NCI-H2171 treated with DMSO at 0.1 percent for 48 hours (cell line): ENCODE data around the gene ZBTB7C.

Source experiments
- DNase-seq: peaks from one replicate; lab custom pipeline; 2025; lab: John Stamatoyannopoulos, UW

The ZBTB7C gene

DNA sequence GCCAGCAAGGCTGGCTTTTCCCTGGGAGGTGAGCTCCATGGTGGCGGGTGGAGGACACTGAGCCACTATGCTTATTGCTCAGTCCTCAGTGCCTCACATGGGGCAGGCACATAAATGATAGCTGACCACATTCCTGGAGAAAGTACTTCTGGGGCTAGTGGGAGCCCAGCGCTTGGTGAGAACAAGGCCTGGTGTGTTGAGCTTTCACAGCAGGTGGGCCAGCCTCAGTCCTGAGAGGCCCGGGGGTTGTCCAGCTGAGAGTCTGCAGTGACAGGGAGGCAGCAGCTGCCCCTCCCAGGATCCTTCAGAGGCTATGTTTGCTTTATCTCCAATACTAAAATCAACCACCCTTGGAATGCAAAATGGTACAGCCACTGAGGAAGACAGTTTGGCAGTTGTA lies 217.7 kb downstream of the ZBTB7C start:
- DNase-seq, result no peak

DNA sequence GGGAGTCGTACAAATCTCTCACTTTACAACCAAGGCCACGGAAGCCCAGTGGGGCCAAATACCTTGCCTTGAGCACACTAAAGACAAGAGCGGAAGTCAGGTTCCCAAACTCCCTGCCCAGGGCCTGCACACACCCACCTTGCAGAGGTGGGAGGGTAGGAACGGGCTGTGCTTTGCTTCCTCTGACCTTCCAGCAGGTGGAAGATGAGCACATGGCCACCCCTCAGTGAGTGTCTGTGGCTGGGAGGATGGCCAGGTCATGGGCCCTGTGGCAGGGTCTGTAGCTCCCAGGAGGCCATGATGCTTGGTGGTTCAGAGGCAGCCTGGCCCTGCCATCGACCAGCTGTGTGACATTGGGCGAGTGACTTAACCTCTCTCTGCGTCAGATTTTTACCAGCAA lies 218.2 kb downstream of the ZBTB7C start:
- no peak for DNase-seq

DNA sequence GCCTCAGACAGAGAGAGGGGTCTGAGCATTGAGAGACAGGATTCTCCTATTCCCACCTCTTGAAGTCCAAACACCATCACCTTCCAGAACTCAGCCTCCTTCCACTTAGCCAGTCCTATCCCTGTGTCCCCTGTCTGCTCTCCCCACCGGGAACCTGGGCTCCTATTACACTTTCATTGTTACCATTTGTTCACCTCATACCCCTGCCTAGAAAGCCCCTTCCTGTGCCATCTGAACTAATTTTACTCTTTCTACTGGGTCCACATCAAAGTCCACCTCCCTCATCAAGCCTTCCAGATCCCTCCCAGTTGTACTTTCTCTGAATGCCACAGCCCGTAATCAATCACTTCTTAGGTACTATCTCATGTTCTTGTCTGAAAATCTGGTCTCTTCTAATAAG lies 220.6 kb downstream of the ZBTB7C start:
- DNase-seq, result no peak

DNA sequence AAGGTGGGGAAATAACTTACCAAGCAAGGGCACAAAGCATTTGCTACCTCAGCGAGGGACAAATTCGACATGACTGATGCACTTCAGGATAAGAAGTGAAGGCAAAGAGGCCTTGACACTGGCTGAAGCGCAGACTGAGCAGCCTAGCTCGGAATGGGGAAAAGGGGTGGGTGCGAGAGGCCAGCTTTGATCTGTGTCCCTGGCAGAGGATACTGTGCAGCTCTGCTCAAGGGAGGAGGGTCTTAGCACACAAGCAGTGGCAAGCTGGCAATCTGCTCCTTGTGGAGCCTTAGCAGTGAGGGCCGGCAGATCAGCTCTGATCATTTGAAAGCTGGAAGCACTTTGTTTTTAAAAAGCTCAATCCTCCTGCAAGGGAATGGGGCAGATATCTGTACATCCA lies 222.3 kb downstream of the ZBTB7C start:
- no peak for DNase-seq

DNA sequence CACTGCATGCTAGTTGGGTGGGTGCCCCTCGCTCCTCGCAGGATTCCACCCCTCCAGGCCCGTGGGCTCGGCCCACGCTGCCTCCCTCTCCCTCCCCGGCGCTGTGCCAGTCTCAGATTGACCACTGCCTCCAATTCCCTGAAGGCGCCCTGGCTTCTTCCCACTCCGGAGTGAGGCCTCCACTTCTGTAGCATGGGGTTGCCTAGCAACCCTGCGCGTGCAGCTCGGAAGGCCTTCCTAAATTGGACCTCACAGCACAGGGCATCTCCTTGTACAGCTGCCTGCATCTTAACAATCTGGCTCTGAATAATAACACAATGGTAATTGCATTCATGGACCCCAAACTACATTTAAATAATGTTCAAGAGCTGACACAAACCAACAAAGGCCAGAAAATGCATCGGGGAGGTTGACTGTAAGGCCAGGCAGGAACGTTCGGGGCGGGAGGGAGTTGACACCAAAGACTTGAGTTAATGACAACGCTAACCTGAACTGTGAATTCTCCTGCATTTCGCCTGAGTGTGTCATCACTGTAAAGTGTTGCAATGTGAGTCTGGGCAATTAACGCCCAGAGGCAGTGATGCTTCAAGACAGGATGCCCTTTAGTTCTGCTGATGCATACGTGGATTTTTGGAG lies 222.9 kb downstream of the ZBTB7C start:
- no peak for DNase-seq

DNA sequence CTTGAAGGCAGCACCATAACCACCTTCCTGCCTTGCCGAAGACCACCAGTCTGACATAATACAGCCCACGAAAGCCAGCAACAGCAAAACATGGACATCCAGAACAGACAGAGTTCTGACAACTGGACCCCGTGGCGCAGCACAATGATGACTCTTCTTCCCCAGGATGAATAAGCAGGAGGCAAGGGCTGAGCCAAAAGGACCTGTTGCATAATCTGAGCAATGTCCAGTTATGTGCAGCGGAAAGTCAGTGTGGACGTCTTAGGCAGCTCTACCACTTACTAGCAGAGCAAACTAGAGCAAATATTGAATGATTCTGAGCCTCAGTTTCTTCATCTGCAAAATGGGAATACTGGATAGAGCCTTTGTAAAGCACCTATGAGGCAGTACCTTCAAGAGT lies 225.1 kb downstream of the ZBTB7C start:
- DNase-seq, result no peak

DNA sequence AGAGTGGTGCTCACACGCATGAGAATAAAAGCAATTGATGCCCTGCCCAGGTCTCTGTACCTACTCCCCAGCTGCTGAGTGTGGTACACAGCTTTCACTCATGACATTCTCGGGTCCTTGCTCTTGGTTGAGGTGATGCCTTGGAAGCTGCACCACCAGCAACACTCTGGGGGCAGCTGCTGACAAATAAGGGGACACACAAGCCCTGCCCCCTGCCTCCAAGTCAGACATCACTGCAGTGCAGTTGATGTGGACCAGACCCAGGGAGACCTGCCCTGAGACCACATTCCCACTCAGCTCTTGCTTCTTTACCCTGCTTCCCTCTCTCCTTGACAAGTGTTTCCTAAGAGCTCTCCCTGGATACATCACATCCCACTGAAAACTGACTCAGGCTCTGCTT lies 225.6 kb downstream of the ZBTB7C start:
- no peak for DNase-seq

DNA sequence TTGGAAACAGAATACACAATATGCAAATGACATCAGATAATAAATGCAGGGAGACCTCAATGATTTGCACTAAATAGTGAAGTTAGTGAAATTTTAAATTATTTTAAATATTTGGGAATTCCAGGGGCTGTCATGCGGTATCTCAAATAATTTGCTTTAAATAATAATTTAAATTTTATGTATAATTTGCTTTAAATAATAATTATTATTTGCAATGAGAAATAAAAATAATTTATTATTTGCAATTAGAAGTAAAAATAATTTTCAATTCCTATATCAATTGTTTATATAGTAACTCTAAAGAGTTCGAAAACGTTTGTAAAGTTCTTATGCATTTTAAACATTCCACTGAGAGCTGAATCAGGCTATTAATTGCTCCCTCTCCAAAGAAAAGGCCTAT lies 226.4 kb downstream of the ZBTB7C start:
- no peak for DNase-seq

DNA sequence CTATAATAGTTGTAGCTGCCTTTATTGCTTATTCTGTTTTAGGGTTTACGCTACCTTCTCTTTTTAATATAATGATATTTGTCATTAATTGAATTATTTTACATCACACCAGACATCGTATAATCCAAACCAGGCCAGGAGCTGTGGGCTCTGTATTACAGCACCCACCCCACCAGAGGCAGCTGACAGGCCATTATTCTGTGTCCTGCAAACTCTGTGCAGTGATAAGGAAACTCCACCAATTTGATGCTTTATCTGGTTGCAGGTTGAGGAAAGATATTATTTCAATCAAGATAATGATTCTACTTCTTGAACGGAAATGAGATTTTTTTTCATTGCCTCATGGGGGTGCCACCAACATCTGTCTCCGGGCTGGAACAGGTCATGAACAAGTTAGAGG lies 227.3 kb downstream of the ZBTB7C start:
- peak; percentile 65 for DNase-seq

DNA sequence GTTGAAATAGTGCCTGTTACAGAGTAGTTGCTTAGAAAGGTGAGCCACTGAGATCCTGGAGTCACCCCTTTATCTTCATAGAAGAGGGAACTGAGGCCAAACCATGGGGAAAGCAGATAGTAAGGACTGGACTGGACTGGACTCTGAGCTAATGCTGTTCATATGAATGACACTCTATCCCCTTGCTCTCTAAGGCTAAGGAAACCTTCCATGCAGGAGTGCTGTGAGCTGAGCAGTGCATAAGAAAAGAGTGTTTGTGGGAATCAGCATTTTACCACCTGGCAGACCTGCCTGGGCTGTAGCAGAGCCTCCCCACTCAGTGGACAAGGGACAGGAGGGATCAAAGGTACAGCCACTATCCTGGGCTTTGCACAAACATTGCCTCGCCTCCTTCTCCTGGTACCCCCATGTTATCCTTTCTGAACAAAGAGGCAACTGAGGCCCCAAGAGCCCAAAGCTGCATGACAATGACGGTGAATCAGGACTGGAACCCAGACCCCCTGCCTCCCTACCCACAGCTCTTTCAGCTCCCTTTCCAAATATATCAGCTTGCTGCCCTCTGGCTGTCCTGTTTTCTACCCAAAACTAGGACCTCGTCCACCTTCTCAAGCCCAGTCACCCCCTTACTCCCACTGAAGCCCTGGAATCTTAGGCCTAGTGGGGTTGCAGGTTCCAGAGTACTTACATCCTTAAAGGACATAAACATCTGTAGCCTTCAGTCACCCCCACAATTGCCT lies 227.9 kb downstream of the ZBTB7C start:
- DNase-seq, result no peak

DNA sequence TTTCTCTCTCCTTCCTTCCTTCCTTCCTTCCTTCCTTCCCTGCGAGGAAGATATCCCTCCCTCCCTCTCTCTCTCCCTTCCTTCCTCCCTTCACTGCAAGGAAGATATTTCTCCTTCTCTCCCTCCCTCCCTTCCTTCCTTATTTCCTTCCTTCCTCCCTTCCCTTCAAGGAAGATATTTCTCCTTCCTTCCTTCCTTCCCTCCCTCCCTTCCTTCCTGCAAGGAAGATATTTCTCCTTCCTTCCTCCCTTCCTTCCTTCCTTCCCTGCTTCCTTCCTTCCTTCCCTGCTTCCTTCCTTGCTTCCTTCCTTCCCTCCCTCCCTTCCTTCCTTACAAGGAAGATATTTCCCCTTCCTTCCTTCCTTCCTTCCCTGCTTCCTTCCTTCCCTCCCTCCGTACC lies 229.5 kb downstream of the ZBTB7C start:
- DNase-seq, result no peak

DNA sequence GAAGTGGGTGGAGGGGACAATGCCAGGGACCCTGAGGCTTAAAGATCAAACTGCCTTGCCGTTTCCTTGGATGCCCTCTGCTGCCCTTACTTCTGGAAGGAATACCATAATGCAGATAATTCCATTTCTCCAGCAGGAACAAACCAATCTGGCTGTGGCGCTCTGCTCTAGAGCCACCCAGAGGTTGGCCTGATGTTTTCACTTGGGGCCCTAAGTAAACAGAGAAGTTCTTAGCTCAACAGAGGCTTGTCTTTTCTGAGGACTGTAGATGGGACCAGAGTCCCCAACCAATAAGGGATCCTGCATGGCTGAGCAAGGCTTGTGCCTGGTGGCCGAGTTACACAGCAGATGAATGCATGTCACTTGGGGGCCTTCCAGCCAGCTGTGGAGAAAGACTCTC lies 230.2 kb downstream of the ZBTB7C start:
- DNase-seq, result no peak

DNA sequence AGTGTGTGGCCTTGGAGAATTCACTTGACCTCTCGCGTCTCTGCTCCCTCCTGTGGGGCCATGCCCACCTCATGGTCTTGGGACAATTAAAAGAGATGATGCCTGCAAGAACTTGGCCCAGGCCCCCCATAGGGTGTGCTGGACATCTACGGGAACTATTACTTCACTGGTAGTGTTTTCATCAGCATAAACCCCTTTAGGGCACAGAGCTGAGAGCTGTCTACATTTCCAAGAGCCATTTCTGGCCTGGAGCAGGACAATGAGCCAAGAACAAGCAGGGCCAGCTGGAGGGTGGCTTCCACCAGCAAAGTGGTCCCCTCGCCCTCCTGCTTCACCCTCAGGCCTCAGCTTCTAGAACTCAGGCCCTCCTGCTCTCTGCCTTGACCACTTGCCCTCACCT lies 232.3 kb downstream of the ZBTB7C start:
- DNase-seq, result no peak

DNA sequence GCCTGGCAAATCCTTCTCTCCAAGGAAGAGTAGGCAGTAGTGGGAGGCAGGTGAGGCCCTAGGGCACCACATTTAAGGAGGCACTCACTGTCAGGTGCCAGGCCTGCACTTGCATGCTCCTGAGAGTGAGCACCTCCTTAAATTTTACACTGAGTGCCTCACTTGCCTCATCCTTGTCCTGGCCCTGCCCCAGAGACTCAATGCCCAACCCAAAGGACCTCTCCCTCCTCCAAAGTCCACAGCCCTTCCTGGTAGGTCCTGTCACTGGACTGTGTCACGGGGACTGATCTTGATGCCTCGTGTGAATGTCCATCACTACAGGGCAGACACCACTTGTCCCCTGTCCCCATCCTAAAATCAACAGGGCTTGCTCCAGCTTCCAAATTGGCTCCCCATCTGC lies 235.6 kb downstream of the ZBTB7C start:
- DNase-seq, result no peak

DNA sequence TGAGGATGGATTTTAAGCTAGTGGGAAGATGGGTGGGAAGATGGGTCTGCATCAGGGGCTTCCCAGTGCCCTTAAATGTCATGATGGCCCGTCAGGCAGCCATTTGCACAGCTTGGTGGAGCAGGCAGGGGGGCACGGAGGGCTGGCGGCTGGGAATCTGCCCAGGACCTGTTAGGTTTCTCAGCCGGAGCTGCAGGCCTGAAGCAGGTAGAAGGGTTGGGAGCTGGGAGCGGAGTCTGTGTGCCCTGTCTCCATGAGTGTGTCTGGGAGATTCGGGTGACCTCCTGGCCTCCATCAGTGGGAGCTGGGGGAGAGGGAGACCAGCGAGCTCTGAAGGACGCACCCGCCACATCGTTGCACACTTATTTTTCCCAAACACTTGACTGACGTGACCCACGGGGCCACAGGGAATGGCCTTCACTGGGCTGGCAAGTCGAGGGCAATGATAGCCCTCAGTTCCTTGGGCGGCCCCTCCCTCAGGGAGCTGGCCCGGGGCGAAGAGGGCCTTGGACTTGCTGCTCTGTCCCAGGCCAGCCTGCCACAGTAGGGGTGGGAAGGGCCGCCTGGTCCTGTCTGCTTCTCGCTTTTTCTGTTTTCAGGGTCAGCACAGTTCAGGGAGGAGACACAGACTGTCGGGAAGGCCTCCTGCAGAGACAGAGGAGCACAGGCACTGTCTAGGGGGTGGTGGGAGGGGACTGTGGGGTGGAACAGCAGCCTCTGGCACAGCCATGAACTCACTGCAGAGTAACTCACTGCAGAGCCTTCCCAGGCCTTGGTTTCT lies 236.8 kb downstream of the ZBTB7C start:
- DNase-seq, result no peak

DNA sequence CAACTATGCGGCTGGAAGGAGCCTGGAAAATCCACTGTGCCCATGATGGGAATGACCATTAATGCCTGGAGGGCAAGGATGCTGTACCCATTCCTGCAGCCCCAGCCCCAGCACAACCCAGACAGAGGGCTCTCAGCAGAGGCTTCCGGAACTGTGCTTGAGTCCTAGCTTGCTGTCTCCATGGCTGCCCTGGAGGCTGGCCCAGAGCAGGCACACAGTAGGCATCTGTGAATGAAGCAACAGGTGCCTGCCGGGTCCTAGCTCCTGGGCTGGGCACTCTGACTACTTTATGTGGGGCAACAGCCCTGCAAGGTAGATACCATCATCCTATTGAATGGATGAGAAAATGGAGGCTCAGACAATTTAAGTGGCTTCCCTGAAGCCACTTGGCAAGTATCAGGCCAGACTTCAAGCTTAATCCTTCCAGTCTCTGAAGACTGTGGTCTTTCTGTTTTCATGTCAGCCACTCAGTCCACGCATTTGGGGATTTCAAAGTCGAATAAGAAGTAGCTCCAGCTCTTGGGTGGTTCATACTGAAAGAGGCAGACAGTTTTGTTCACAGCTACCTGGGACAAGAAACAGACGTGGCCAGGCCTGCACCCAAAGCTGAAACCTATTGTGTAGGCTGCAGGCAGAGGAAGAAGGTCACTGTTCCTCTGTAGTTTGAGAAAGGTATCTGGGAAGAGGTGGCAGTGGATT lies 237.5 kb downstream of the ZBTB7C start:
- DNase-seq, result no peak

DNA sequence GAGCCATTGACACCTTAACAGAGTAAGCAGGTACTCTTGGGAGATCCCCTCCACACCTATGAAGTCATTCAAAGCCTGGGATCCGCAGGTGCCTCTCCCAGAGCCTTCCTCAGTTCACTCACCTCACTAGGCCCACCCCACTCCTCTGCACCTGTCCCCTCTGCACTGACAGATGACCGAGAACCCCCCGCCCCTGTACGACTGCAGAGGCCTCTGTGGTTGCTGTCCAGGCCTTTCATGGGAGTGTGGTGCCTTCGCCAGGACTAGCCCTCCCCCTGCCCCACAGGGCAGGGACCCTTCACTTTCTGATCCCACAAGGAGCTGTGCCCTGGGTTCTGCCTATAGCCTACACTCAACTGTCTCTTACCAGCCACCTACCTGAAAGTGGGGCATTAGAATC lies 238.5 kb downstream of the ZBTB7C start:
- no peak for DNase-seq

DNA sequence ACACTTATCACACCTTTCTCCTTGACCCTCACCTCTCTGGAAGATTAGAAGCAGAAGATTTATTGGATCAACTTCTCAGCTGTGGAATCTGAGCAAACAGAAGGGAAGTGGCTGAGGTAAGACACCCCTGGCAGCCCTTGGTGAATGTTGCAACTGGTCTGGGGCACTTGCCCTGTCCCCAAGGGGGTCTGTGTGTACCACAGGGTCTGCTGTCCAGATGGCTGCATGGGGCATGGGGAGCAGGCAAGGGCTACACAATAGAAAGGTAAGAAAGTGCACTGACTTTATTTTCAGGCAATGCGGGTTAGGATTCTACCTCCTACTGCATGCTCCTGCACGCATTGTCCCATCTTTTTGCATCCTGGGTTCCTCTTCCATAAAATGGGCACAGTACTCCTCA lies 240.3 kb downstream of the ZBTB7C start:
- DNase-seq, result no peak

DNA sequence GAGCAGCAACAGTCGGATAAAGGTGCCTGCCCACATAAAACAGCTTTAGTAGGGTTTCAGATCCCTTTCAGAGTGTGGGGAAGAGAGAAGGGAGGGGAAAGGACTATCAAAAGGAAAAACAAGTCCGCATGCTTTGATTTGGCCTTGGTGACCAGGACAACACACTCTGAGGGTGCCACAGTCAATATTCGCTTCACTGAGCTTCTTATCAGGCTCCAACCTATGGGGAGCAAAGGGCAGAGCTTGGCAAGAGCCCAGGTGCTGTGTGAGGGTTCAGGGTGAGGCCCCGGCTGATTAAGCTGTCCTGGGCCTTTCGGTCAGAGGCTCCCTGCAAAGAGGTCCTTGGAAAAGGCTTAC lies 241.3 kb downstream of the ZBTB7C start:
- no peak for DNase-seq

DNA sequence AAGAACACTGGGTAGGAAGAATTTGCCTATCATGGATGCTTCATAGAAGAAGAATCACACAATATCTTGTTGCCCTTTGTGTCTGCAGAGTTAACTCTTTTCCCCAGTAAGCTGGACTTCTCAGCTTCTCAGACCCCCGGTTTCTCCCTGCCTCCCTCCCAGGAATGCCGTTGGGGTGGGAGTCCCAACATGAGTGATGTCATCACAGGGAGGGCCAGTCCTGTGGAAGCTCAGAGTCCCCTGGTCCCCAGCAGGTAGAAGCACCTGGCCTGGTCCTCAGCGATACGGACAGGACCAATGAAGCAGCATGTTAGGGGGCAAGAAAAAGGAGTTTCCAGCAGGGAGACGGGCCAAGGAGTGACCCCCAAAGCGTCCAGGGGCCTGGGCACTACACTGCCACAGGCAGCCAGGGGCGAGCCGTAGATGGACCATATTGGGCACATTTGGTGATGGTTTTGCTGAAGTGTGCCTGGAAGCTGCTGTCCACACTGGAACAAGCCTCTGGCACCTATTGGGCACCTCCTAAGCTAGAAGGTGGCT lies 242.8 kb downstream of the ZBTB7C start:
- no peak for DNase-seq

DNA sequence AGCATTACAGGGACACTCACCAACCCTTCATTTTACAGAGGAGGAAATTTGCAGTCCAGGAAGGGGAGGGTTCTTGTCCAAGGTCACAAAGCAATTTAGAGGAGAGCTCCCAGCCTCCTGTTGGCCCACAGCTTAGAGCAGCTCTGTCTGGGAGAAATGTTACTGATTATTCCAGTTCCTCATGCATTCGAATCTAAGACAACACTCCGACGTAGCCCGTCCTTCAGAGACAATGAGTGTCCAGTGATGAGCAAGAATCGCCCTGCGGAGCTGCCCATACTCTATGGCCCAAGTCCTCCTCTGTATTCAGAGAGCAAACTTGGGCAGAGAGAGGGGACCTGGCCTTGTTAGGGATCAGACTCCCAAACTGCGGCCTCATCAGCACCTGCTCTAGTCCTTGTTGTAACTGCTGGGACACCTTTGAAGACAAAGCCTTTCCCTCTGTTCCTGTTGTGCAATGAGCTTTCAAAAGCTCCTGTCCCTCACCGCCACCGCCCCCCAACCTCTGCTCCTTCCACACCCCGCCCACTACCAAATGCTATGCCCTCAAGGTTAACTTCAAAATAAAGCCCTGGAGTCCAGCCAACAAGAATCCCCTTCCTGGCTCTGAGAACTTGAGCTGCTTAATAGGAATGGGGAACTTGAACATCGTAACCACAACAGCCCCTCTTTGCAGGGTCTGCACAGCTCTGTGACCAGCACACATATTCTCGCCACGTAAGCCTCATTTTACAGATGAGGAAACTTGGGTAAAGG lies 243.9 kb downstream of the ZBTB7C start:
- no peak for DNase-seq

DNA sequence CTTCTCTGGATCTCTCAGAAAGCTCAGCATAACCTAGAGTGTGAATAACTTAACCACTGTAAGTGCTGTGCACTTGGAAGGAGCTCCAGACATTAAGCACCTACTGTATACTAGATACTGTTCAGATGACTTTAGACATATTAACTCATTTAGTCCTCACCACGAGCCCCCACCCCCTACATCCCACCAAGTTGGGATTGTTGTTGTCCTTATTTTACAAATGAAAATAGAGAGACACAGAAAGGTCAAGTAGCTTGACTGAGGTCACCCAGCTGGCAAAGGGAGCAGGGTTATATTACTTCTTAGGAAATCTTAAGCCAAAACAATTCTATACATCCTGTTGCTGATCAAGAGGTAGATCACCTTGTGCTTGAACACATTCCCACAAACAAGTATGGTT lies 244.5 kb downstream of the ZBTB7C start:
- no peak for DNase-seq
